T47D (cell line): ENCODE data around the gene NT5DC1.

Source experiments
- DNase-seq, 2 experiments: peaks; one replicate each; pipeline versions ENCODE4 v3.0.0 to v3.0.0-alpha.2; 2011 to 2012; ENCODE audit warnings: low read depth in 1 of 2, low spot score in 1 of 2
- JUND ChIP-seq: IDR thresholded peaks from 2 replicates; pipeline ENCODE4 v1.6.1; 2012; ENCODE audit warnings: low read depth
- in situ Hi-C: cut with HindIII; loops from 2 replicates; pipeline ENCODE4 v1.10.0; 2016; ENCODE audit warnings: low sequenced_read_pairs, low pct_unique_long_range_greater_than_20kb

Gene NT5DC1

DNA sequence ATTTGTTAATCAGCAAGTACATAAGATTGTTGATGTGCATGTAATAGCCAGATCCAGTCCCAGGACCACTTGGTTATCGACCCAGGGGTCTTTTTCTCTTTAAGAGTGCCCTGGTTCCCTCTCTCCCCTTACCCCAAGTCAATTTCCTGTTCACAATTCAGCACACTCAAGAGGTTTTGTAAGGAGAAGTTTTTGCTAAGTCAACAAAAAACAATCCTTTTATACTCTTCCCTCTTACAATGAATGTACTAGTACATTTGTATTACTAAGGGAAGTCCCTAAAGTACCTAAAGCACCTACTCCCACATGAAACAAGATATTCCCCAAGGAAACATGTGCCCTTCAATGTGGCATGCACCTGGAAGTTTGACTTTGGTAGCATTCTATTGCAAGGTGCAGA lies 1.6 kb upstream of the NT5DC1 start:
- in situ Hi-C loops, result no loop called here
- DNase-seq, result no peak
- no peak for TF ChIP-seq JUND

DNA sequence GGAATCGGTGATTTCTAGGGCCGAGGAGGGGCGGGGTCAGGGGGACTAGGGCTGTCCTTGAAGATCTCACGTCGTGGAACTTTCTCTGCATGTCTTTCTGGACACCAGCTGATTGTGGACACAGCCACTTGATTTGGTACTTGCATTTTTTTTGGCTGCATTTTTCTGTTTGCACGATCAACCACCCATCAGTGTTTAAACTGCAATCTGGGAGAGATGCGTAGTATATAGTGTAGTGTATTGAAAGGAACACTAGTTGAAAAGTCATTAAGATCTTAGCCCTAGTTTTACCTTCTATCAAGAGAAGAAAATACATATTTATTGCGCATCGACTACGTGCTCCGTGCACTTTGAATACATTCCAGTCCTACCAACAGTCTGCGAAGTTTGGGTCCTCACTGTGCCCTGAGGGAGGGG lies 657 bp downstream of the NT5DC1 start:
- no peak for DNase-seq
- in situ Hi-C loops, result no loop called here
- no peak for TF ChIP-seq JUND

- no peak for DNase-seq
- in situ Hi-C loops, result no loop called here
- TF ChIP-seq JUND, result no peak
Measured at GRCh38 chr6:116101790-116102189, 1.1 kb downstream of the NT5DC1 start.

DNA sequence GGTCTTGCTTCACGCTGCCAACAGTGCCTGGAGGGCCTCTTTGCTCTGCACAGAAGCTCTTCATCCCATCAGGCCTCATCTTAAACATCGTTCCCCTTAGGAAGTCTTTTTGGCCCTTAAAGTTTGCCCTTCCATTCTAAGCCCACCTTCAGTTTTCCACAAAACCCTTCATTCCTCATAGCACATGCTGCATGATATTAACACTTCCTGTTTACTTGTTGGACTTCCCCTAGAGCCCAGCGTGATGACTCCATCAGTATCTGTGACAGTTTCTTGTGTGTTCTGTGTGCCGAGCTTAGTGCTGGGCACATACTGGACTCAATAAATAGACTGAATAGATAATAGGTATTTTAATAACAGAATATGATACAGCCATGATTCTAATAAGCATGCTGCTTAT lies 2.2 kb downstream of the NT5DC1 start:
- in situ Hi-C loops, result no loop called here
- DNase-seq, result no peak
- TF ChIP-seq JUND, result no peak

DNA sequence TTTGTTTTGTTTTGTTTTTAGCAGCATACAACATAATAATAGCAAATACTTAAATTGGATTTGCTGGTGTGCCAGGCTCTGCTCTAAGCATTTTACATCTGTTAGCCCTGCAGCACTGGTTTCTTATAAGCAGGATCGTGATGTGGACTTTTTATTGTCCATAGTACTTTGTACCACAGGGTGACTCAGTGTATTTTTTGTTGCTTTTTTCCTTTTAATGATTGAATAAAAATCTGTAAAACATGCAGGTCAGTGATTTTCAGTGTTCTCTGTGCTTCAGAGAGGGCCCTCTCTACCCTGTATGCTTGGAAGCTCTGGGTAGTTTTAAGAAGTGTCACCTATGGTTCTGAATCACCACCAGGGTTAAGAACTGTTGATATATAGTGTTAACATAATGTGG lies 4.0 kb downstream of the NT5DC1 start:
- TF ChIP-seq JUND, result no peak
- DNase-seq, result no peak
- in situ Hi-C loops, result no loop called here

DNA sequence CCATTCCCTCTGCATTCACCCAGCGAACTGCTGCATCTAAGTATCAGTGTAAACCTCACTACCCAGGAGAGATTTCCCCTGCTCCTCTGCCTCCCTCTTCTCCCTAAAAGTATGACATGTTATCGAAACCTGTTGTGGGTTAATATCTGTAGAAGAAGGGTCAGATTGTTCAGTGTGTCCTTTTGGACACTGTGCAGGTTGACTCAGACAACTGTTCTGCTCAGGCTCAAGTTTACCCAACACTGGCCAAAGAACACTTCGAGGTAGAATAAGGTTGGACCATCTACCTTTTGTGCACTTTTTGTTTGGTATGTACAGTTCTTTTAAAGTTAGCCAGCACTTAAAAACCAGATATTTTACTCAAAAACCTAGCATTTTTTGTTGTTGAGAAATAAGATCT lies 4.6 kb downstream of the NT5DC1 start:
- in situ Hi-C loops, result no loop called here

GRCh38 chr6:116106146-116106545 lies 5.5 kb downstream of the NT5DC1 start:
- no peak for TF ChIP-seq JUND
- in situ Hi-C loops, result no loop called here

More for the DNA sequence above, 4.6 kb downstream of the NT5DC1 start:
- TF ChIP-seq JUND, result no peak
- DNase-seq, result no peak

DNA sequence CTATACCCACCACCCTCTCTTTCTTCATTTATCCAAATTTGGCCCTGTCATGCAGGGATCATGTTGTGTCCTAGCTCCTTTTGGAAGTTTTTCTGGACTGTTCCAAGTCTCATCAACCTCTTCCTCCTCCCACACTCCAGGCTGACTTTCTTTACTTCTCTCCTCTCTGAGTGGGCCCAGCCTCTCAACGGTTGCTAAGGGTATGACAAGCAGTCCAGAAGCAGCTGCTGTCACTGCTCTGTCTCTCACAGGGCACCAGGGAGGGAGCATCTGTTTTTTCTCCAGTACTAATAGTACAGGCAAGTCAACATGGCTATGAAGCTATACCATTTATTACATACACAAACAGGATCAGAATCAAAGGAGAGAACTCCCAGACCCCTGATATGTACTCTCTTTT lies 8.2 kb downstream of the NT5DC1 start:
- in situ Hi-C loops, result no loop called here
- TF ChIP-seq JUND, result no peak
- DNase-seq, result no peak

More at GRCh38 chr6:116106146-116106545, 5.5 kb downstream of the NT5DC1 start:
- no peak for DNase-seq

GRCh38 chr6:116111552-116112528 lies 11.2 kb downstream of the NT5DC1 start:
- TF ChIP-seq JUND, result no peak
- DNase-seq, result peak in 1 of 2 experiments; percentile 52
- in situ Hi-C loops, result no loop called here

DNA sequence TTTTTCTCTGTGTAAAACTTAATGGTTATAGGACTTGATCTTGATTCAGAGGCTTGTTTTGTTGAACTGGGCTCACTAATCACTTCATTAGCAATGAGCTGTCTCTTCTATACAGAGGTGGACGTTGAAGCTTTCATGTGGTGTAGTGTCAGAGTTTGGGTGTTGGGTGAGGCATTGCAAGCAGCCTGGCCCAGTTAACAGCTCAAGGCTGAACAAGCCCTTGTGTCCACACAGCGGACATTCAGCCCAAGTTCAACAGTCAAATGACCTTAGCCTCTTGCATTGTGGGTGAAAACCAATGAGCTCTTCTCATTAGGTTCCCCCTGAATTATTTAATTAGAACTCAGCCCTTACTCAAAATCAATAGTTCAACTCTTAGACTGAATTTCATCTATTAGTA lies 12.7 kb downstream of the NT5DC1 start:
- in situ Hi-C loops, result no loop called here
- DNase-seq, result no peak
- no peak for TF ChIP-seq JUND

- TF ChIP-seq JUND, result no peak
- DNase-seq, result no peak
- in situ Hi-C loops, result no loop called here
Measured at GRCh38 chr6:116115781-116116180, 15.1 kb downstream of the NT5DC1 start.

- no peak for TF ChIP-seq JUND
- in situ Hi-C loops, result no loop called here
- no peak for DNase-seq
Measured at GRCh38 chr6:116118608-116119007, 18.0 kb downstream of the NT5DC1 start.

- no peak for DNase-seq
- no peak for TF ChIP-seq JUND
- in situ Hi-C loops, result no loop called here
Measured at GRCh38 chr6:116120430-116120829, 19.8 kb downstream of the NT5DC1 start.
